Measurements from ENCODE around the gene ST8SIA2. TPM values are rescaled to one million over a fixed set of nuclear protein-coding genes. Genes with fewer than 3 reads are reported as not detected.

The ST8SIA2 gene
- polyA plus RNA-seq, 3 donors = not detected

DNA sequence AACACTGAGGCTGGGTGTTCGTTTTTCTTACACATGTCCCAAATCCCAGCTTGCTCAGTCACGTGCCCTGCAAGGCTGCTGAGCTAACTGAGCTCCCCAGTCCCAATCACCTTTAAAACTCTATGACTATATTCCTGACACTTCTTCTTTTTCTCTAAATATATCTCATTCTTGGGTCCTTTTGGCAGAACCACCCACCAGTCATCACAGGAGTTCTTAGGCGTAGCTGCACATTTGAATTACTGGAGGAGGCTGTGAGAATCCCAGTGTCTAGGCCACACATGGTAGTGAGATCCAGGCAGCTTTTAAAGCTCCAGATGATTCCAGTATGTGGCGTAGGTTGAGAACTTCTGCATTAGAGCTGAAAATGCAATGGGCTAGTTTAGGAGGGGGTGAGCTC is 66.3 kb downstream of the ST8SIA2 start:
- H3K27me3 ChIP-seq (ENCODE audit: control insufficient read depth in 2 of 2, insufficient read depth in 2 of 2, low read length in 2 of 2) = no peaks in the 10 kb centered on the region
- Mint-ChIP-seq H3K9me3 (no peaks in the 10 kb centered on the region), H3K4me3 (no peak overlapping the region), H3K36me3 (no peaks in the 10 kb centered on the region), H3K27me3 (ENCODE audit: low read depth in 3 of 3) (peaks cover 2 to 7% (median 3%) of the 10 kb centered on the region in 3 donors), H3K4me1 (no peaks in the 10 kb centered on the region), H3K27ac (no peak overlapping the region)
- no peak for DNase-seq
- WGBS (ENCODE audit: insufficient coverage) = 100% methylated on average over 4 of the region's 4 CpGs
- H3K4me3 ChIP-seq (replicated peaks in 1 of 3; ENCODE audit: low read depth in 2 of 3, low read length in 3 of 3) = no peak overlapping the region
- H3K4me2 ChIP-seq (replicated peaks; ENCODE audit: extremely low read depth, low read length, poor library complexity, severe bottlenecking) = no peak overlapping the region
- H3K36me3 ChIP-seq (replicated peaks in 1 of 2; ENCODE audit: control insufficient read depth in 1 of 2, insufficient read depth in 2 of 2, low read length in 2 of 2) = no peaks in the 10 kb centered on the region
- H2AFZ ChIP-seq (ENCODE audit: insufficient read depth, low read depth, low read length, poor library complexity, severe bottlenecking) = no peak overlapping the region
- intact Hi-C loops (cut with micrococcal nuclease) = no loop called here
- no peaks in the 10 kb centered on the region for H3K79me2 ChIP-seq (ENCODE audit: insufficient read depth, low read length)
- no peaks in the 10 kb centered on the region for H3K4me1 ChIP-seq (ENCODE audit: control insufficient read depth in 1 of 2, insufficient read depth in 2 of 2, low read length in 2 of 2)
- H3K27ac ChIP-seq (ENCODE audit: low read depth in 1 of 2, low read length in 2 of 2) = no peak overlapping the region
- no peak overlapping the region for H3K9ac ChIP-seq (ENCODE audit: insufficient read depth, low read length, poor library complexity, severe bottlenecking)
- TF ChIP-seq, protein P1, sequence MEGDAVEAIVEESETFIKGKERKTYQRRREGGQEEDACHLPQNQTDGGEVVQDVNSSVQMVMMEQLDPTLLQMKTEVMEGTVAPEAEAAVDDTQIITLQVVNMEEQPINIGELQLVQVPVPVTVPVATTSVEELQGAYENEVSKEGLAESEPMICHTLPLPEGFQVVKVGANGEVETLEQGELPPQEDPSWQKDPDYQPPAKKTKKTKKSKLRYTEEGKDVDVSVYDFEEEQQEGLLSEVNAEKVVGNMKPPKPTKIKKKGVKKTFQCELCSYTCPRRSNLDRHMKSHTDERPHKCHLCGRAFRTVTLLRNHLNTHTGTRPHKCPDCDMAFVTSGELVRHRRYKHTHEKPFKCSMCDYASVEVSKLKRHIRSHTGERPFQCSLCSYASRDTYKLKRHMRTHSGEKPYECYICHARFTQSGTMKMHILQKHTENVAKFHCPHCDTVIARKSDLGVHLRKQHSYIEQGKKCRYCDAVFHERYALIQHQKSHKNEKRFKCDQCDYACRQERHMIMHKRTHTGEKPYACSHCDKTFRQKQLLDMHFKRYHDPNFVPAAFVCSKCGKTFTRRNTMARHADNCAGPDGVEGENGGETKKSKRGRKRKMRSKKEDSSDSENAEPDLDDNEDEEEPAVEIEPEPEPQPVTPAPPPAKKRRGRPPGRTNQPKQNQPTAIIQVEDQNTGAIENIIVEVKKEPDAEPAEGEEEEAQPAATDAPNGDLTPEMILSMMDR (IDR thresholded peaks at IDR 0.05) = no peak
- H4K20me1 ChIP-seq (ENCODE audit: insufficient read depth, low read length) = no peaks in the 10 kb centered on the region
- no peaks in the 10 kb centered on the region for H3K9me3 ChIP-seq (replicated peaks in 1 of 2; ENCODE audit: control insufficient read depth in 1 of 2, insufficient read depth in 1 of 2, low read length in 2 of 2)

DNA sequence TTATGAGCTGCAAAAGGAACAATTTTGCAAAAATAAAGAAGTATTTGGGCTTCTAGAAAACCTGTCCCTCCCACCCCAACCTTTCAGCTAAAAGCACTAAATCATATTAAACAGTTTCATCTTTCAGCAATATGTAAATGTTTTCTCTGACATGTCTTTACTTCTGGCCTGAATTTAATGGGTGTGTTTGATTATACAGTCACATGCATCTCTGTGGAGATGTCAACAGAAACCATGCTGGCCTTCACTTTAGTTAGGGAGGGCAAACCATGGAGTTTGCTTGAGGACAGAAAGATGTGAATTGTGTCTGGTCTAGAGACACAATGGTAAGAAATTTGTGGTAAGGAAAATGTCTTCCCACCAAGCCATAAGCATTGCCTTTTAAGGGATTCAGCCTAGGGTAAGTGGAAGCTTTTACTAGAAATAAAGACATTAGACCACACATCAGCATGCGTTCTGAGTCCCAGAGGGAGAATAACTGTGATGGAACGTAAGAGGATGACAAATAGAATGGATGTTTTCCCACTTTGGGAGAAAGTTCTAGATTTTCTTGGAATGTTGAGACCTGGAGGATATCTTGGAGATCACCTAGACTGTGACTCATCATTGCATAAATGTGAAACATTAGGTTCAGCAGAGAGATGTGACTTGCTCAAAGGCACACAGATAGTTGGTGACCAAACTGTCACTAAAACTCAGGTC is 68.9 kb downstream of the ST8SIA2 start:
- Histone ChIP-seq H4K20me1 (ENCODE audit: insufficient read depth, low read length) (no peaks in the 10 kb centered on the region), H3K4me3 (replicated peaks in 1 of 3; ENCODE audit: low read depth in 2 of 3, low read length in 3 of 3) (no peak overlapping the region), H3K27me3 (ENCODE audit: control insufficient read depth in 2 of 2, insufficient read depth in 2 of 2, low read length in 2 of 2) (no peaks in the 10 kb centered on the region), H3K4me1 (ENCODE audit: control insufficient read depth in 1 of 2, insufficient read depth in 2 of 2, low read length in 2 of 2) (no peaks in the 10 kb centered on the region), H2AFZ (ENCODE audit: insufficient read depth, low read depth, low read length, poor library complexity, severe bottlenecking) (no peak overlapping the region), H3K27ac (ENCODE audit: low read depth in 1 of 2, low read length in 2 of 2) (no peak overlapping the region), H3K9me3 (replicated peaks in 1 of 2; ENCODE audit: control insufficient read depth in 1 of 2, insufficient read depth in 1 of 2, low read length in 2 of 2) (no peaks in the 10 kb centered on the region), H3K4me2 (replicated peaks; ENCODE audit: extremely low read depth, low read length, poor library complexity, severe bottlenecking) (no peak overlapping the region), H3K79me2 (ENCODE audit: insufficient read depth, low read length) (no peaks in the 10 kb centered on the region), H3K9ac (ENCODE audit: insufficient read depth, low read length, poor library complexity, severe bottlenecking) (no peak overlapping the region), H3K36me3 (replicated peaks in 1 of 2; ENCODE audit: control insufficient read depth in 1 of 2, insufficient read depth in 2 of 2, low read length in 2 of 2) (no peaks in the 10 kb centered on the region)
- DNase-seq = no peak
- H3K27ac Mint-ChIP-seq = no peak overlapping the region
- H3K27me3 Mint-ChIP-seq (ENCODE audit: low read depth in 3 of 3) = peaks cover 3 to 7% (median 4%) of the 10 kb centered on the region in 3 donors
- WGBS (ENCODE audit: insufficient coverage) = no CpG with 5 or more reads among the region's 2 CpGs
- no peaks in the 10 kb centered on the region for H3K4me1 Mint-ChIP-seq
- intact Hi-C loops (cut with micrococcal nuclease) = no loop called here
- H3K36me3 Mint-ChIP-seq = no peaks in the 10 kb centered on the region
- H3K4me3 Mint-ChIP-seq = no peak overlapping the region
- TF ChIP-seq, protein P1 (IDR thresholded peaks at IDR 0.05) = no peak
- peaks cover 0 to 2% (median 0%) of the 10 kb centered on the region in 7 donors for H3K9me3 Mint-ChIP-seq

Data from CD14-positive monocyte (primary cell).